HepG2 (cell line): Measurements from ENCODE around the gene SLC9A9. TPM values are rescaled to one million over a fixed set of nuclear protein-coding genes. Genes with fewer than 3 reads are reported as not detected.

ENCODE experiments used
- ATAC-seq: fragments of 200-7000 bp; cut with Tn5 transposase; 3 replicates; pipeline ENCODE4 v1.9.1; 2020; ENCODE audit warnings: mild to moderate bottlenecking, moderate library complexity
- BruUV-seq: library from RNA; stranded (reverse); fragments of 400-500 nt; replicated peaks from 2 replicates; lab custom pipeline; 2021; lab: Mats Ljungman, UMichigan
- CTCF ChIA-PET: fragments of 300-600 bp; formaldehyde crosslinking; extraction: SDS; loops from one replicate; lab custom pipeline; 2021; ENCODE audit warnings: low total read pairs, inconsistent platforms, low intra/inter-chr PET ratio; lab: Yijun Ruan, JAX
- POLR2A ChIA-PET: fragments of 350-600 bp; sonication (Branson Sonifier 250); formaldehyde crosslinking; loops from one replicate; lab custom pipeline; 2020; ENCODE audit warnings: antibody characterized with exemption, inconsistent platforms; lab: Yijun Ruan, JAX
- DNase-seq: peaks from one replicate; pipeline ENCODE4 v3.0.0-alpha.2; 2015; ENCODE audit warnings: low spot score
- FAIRE-seq: peaks from 3 replicates; lab custom pipeline; 2011; peaks lifted over from hg19 to GRCh38; lab: Jason Lieb, UNC
- H2AFZ ChIP-seq: one replicate; pipeline ENCODE4 v1.6.1; 2011; ENCODE audit warnings: low read length, inconsistent platforms
- H3K27ac ChIP-seq: fragments of 300-600 bp; 3 replicates; pipeline ENCODE4 v1.8.0; 2011; ENCODE audit warnings: mixed run types, mild to moderate bottlenecking, mixed read lengths, low read length, inconsistent platforms; ENCODE audit not compliant: insufficient read depth; ENCODE audit errors: extremely low read length
- H3K27me3 ChIP-seq, 2 experiments: fragments of 200-600 bp in 1 of 2; 2 replicates in 1 of 2; 3 replicates in 1 of 2; pipeline versions ENCODE4 v1.6.0 to v1.8.0; 2011; ENCODE audit warnings: low read length in 2 of 2, mild to moderate bottlenecking in 2 of 2, moderate library complexity in 2 of 2, inconsistent platforms in 1 of 2; ENCODE audit not compliant: insufficient read depth in 2 of 2, control insufficient read depth in 1 of 2
- H3K36me3 ChIP-seq, 2 experiments: fragments of 200-600 bp in 1 of 2; replicated peaks in 1 of 2; 2 replicates in 1 of 2; 3 replicates in 1 of 2; pipeline versions ENCODE4 v1.5.1 to v1.8.0; 2011; ENCODE audit warnings: low read length in 2 of 2, inconsistent platforms in 1 of 2; ENCODE audit not compliant: insufficient read depth in 2 of 2, control insufficient read depth in 1 of 2
- H3K4me1 ChIP-seq: 2 replicates; pipeline ENCODE4 v1.5.1; 2012; ENCODE audit warnings: low read length, inconsistent platforms; ENCODE audit not compliant: insufficient read depth
- H3K4me2 ChIP-seq: 2 replicates; pipeline ENCODE4 v1.6.0; 2011; ENCODE audit warnings: low read depth, low read length, inconsistent platforms
- H3K4me3 ChIP-seq, 3 experiments: fragments of 200-600 bp in 1 of 3; sonication (generic), shearing (Covaris generic) in 1 of 3; replicated peaks in 1 of 3; 2 replicates each; pipeline ENCODE4 v1.5.1; 2011 to 2016; ENCODE audit warnings: low read length in 3 of 3, inconsistent platforms in 2 of 3, low read depth in 2 of 3, mild to moderate bottlenecking in 2 of 3, control low read depth in 1 of 3, mixed read lengths in 1 of 3; ENCODE audit not compliant: insufficient read depth in 1 of 3
- H3K79me2 ChIP-seq: one replicate; pipeline ENCODE4 v1.6.1; 2011; ENCODE audit warnings: low read length, inconsistent platforms; ENCODE audit not compliant: insufficient read depth
- H3K9ac ChIP-seq: 2 replicates; pipeline ENCODE4 v1.6.0; 2011; ENCODE audit warnings: mild to moderate bottlenecking, low read depth, low read length, inconsistent platforms; ENCODE audit not compliant: insufficient read depth
- H3K9me3 ChIP-seq: 2 replicates; pipeline ENCODE4 v1.5.1; 2012; ENCODE audit warnings: mild to moderate bottlenecking, low read length
- H4K20me1 ChIP-seq: 2 replicates; pipeline ENCODE4 v1.6.0; 2011; ENCODE audit warnings: inconsistent platforms, mild to moderate bottlenecking, low read length, moderate library complexity; ENCODE audit not compliant: insufficient read depth
- GPN1 ChIP-seq: sonication (generic); formaldehyde crosslinking; IDR thresholded peaks from 2 replicates; pipeline ENCODE4 v1.5.1; 2020; ENCODE audit warnings: missing genetic modification reagents, borderline replicate concordance
- HNRNPH1 ChIP-seq: fragments of 200-400 bp; formaldehyde crosslinking; optimal IDR thresholded peaks from 2 replicates; pipeline ENCODE3; 2017; ENCODE audit warnings: mild to moderate bottlenecking, low read depth, low read length
- MEIS1 ChIP-seq: sonication (generic); formaldehyde crosslinking; IDR thresholded peaks from 2 replicates; pipeline ENCODE4 v1.9.0; 2021; ENCODE audit warnings: mild to moderate bottlenecking, missing genetic modification reagents, moderate library complexity, borderline replicate concordance
- SMARCE1 ChIP-seq: fragments of 450-650 bp; IDR thresholded peaks from 2 replicates; pipeline ENCODE4 v1.6.1; 2017; ENCODE audit warnings: borderline replicate concordance
- YEATS4 ChIP-seq: sonication (generic); formaldehyde crosslinking; IDR thresholded peaks from 2 replicates; pipeline ENCODE4 v1.4.0; 2020; ENCODE audit warnings: missing genetic modification reagents, borderline replicate concordance
- ZBTB7A ChIP-seq: sonication (generic); formaldehyde crosslinking; IDR thresholded peaks from 2 replicates; pipeline ENCODE4 v1.8.0; 2022; ENCODE audit warnings: mild to moderate bottlenecking, missing genetic modification reagents
- ZFYVE20 ChIP-seq: sonication (generic); formaldehyde crosslinking; IDR thresholded peaks from 2 replicates; pipeline ENCODE4 v1.8.0; 2023; ENCODE audit warnings: low read depth, mild to moderate bottlenecking, moderate library complexity, missing genetic modification reagents, borderline replicate concordance
- ZNF512 ChIP-seq: sonication (generic); formaldehyde crosslinking; IDR thresholded peaks from 2 replicates; pipeline ENCODE4 v1.4.0; 2020; ENCODE audit warnings: mild to moderate bottlenecking, missing genetic modification reagents
- ZNF687 ChIP-seq: sonication (generic); formaldehyde crosslinking; IDR thresholded peaks from 2 replicates; pipeline ENCODE4 v1.5.1; 2020; ENCODE audit warnings: mild to moderate bottlenecking, missing genetic modification reagents, moderate library complexity
- WGBS: methylation state at CpG from one replicate; pipeline ENCODE4 v1.1.6; 2017; ENCODE audit warnings: low lambda C conversion rate; 5-methylcytosine and 5-hydroxymethylcytosine counted together
- in situ Hi-C: cut with HindIII; loops from 2 replicates; pipeline ENCODE4 v1.10.0; 2017; ENCODE audit warnings: low pct_unique_long_range_greater_than_20kb; ENCODE audit not compliant: extremely low pct_ligation_motif_present
- intact Hi-C: fragments of 100-400 bp; cut with micrococcal nuclease; formaldehyde crosslinking; loops from one replicate; pipeline ENCODE4 v1.10.0; 2022; ENCODE audit not compliant: unreplicated experiment
- polyA plus RNA-seq, 8 experiments: library from polyadenylated mRNA; depleted of rRNA in 3 of 8; stranded (reverse) in 7 of 8; unstranded in 1 of 8; fragments of >200 nt; fragmentation: Illumina TruSeq in 4 of 8; extraction: Trizol in 4 of 8; gene quantifications; 2 replicates each; pipeline versions ENCODE4 v1.2.1 to v1.2.3, GENCODE V29; 2011 to 2016; ENCODE audit warnings: low read depth in 4 of 8, missing spikeins in 1 of 8, mixed read lengths in 1 of 8; ENCODE audit not compliant: insufficient read depth in 1 of 8
- total RNA-seq, 5 experiments: library from RNA; depleted of rRNA; stranded (reverse); fragments of >200 nt; fragmentation: Illumina TruSeq; extraction: Trizol; gene quantifications; 2 replicates each; pipeline ENCODE4 v1.2.3, GENCODE V29; 2016; ENCODE audit warnings: low read depth in 1 of 5

Gene SLC9A9
- total and polyA plus RNA-seq, 2 of the 13 experiments (the other 11 are each of a cell fraction or from before 2014, with no cell fraction given), result not detected

- CTCF ChIA-PET, result no interaction called here
- Histone ChIP-seq H3K79me2 (no peaks in the 10 kb centered on the region), H4K20me1 (no peaks in the 10 kb centered on the region)
- no peak for TF ChIP-seq ZBTB7A
- no peak for TF ChIP-seq ZNF512 (CRISPR knock-in tag)
- TF ChIP-seq YEATS4 (CRISPR knock-in tag), result no peak
- no peak for TF ChIP-seq MEIS1
- TF ChIP-seq HNRNPH1, result no peak
- TF ChIP-seq SMARCE1, result no peak
- TF ChIP-seq ZNF687 (CRISPR knock-in tag), result no peak
- no peak for TF ChIP-seq ZFYVE20
- no peak for TF ChIP-seq GPN1
- TF ChIP-seq, all 625 proteins: peak for 0
- H3K9me3 ChIP-seq, result no peaks in the 10 kb centered on the region
- no peak for DNase-seq
- H3K4me2 ChIP-seq, result no peak overlapping the region
- no peak for FAIRE-seq
- no TSS peak for BruUV-seq
- H3K27ac ChIP-seq, result no peak overlapping the region
- POLR2A ChIA-PET, result no interaction called here
- 3% methylated on average over 1 of the region's 1 CpG for WGBS
- H3K9ac ChIP-seq, result no peak overlapping the region
- H2AFZ ChIP-seq, result no peak overlapping the region
- no peak overlapping the region for H3K4me3 ChIP-seq
- H3K27me3 ChIP-seq, result no peaks in the 10 kb centered on the region
- no peaks in the 10 kb centered on the region for H3K4me1 ChIP-seq
- no peaks in the 10 kb centered on the region for H3K36me3 ChIP-seq
- in situ Hi-C loops, result no loop called here
- no peak for ATAC-seq
- intact Hi-C loops, result no loop called here
Observed at GRCh38 chr3:143363949-143364348, 484.3 kb downstream of the SLC9A9 start.
